HG02885 (cell line): ENCODE measurements around the gene S100A2.
"Not testable (repeated sequence)": the region's sequence is repeated elsewhere in the genome, so short reads cannot be mapped to it uniquely, and the experiment has no call there.

ENCODE experiments used
- ATAC-seq: cut with Tn5 transposase; IDR thresholded peaks from one replicate; pipeline ENCODE4 v1.9.1; 2021; ENCODE audit warnings: mild to moderate bottlenecking; ENCODE audit not compliant: unreplicated experiment, poor library complexity

Gene S100A2

GRCh38 chr1:153592748-153593147 lies 27.1 kb upstream of the S100A2 start:
- ATAC-seq, result no peak

- ATAC-seq, result no peak
Observed at GRCh38 chr1:153588482-153588881, 22.8 kb upstream of the S100A2 start.

DNA sequence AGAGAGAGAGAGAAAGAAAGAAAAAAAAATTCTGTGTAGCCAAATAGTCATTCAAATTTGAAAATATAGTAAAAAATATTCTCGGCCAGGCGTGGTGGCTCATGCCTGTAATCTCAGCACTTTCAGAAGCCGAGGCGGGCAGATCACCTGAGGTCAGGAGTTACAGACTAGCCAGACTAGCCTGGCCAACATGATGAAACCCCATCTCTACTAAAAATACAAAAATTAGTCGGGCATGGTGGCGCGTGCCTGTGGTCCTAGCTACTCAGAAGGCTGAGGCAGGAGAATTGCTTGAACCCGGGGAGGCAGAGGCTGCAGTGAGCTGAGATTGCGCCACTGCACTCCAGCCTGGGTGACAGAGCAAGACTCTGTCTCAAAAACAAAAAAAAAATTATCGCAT lies 22.4 kb upstream of the S100A2 start:
- ATAC-seq, result not testable (repeated sequence)

DNA sequence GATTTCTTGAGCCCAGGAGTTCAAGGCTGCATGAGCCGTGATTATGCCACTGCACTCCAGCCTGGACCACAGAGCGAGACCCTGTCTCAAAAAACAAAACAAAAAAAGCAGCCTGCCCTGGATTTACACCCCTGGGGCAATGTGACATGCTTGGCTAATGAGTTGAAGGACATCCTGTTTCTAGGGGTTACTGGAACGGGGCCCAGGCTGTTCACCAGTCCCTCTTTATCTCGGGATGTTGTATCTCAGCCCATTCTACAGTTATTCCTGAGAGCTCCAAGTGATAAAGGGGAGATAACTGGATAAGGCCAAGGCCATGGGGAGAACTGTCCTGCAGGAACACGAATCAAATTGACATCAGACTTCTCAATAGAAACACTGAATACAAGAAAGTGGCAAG lies 21.7 kb upstream of the S100A2 start:
- no peak for ATAC-seq

DNA sequence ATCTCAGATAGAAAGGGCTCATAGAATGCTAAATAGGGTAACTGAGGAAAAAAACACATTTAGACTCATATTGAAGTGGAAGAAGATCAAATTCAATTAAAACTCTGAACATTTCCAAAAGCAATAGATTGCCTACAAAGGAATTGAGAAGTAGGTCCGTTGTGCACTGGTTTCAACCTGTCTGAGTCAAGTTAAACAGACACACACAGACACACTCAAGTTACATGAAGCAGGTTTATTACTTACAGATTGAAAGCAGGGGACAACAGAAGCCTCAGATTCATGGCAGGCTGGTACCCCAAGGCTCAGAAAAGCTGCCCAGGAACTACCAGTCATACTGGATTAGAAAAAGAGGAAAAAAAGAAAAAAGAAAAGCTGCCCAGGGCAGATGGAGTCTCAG lies 20.7 kb upstream of the S100A2 start:
- ATAC-seq, result no peak

GRCh38 chr1:153585006-153585405 lies 19.4 kb upstream of the S100A2 start:
- ATAC-seq, result no peak

- ATAC-seq, result no peak
Observed at GRCh38 chr1:153583976-153584375, 18.3 kb upstream of the S100A2 start.

- not testable (repeated sequence) for ATAC-seq
Observed at GRCh38 chr1:153583514-153583913, 17.9 kb upstream of the S100A2 start.

- not testable (repeated sequence) for ATAC-seq
Observed at GRCh38 chr1:153582836-153583235, 17.2 kb upstream of the S100A2 start.

- ATAC-seq, result no peak
Observed at GRCh38 chr1:153578936-153579335, 13.3 kb upstream of the S100A2 start.

DNA sequence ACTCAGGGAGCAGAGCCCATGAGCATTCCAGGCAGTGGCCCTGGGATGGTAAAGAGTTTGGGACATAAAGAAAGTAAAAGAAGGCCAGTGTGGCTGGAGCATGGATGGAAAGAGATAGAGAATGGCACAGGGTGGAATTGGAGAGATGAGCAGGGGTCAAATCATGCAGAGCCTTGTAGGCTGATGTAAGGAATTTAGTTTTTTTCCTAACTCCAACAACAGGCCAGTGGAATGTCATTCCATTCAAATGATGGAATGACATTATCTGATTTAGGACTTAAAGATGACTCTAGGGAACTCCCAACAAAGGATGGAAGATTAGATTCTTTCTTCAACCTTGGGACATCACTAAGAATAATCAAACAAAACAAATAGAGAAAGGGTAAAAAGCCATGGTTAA lies 12.8 kb upstream of the S100A2 start:
- ATAC-seq, result no peak

DNA sequence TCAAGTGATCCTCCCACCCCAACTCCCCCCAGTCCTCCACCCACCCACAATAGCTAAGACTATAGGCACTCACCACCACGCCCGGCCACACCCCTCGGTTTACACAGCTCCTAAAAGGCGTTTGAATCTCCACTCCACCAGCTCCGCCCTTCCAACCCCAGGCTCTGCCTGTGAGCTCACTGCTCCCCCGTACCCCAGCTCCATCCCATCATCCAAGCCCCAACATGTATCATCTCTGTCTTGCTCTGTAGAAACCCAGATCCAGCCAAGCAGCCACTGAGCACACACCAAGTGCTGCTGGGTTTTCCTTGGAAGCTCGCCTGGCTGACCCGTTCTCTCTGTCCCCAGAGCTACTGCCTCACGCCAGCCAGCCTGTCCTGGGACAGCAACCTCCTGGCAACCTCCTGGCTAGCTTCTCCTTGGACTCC lies 12.0 kb upstream of the S100A2 start:
- no peak for ATAC-seq

- ATAC-seq, result no peak
Observed at GRCh38 chr1:153577138-153577537, 11.5 kb upstream of the S100A2 start.

DNA sequence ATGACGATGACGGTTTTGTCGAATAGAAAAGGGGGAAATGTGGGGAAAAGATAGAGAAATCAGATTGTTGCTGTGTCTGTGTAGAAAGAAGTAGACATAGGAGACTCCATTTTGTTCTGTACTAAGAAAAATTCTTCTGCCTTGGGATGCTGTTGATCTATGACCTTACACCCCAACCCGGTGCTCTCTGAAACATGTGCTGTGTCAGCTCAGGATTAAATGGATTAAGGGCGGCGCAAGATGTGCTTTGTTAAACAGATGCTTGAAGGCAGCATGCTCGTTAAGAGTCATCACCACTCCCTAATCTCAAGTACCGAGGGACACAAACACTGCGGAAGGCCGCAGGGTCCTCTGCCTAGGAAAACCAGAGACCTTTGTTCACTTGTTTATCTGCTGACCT lies 9.9 kb upstream of the S100A2 start:
- ATAC-seq, result not testable (repeated sequence)

DNA sequence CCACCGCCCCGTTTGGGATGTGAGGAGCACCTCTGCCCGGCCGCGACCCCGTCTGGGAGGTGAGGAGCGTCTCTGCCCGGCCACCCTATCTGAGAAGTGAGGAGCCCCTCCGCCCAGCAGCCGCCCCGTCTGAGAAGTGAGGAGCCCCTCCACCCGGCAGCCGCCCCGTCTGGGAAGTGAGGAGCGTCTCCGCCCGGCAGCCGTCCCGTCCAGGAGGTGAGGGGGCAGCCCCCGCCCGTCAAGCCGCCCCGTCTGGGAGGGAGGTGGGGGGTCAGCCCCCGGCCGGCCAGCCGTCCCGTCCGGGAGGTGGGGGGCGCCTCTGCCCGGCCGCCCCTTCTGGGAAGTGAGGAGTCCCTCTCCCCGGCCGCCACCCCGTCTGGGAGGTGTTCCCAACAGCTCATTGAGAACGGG lies 9.4 kb upstream of the S100A2 start:
- ATAC-seq, result not testable (repeated sequence)

- no peak for ATAC-seq
Observed at GRCh38 chr1:153573351-153573750, 7.7 kb upstream of the S100A2 start.

DNA sequence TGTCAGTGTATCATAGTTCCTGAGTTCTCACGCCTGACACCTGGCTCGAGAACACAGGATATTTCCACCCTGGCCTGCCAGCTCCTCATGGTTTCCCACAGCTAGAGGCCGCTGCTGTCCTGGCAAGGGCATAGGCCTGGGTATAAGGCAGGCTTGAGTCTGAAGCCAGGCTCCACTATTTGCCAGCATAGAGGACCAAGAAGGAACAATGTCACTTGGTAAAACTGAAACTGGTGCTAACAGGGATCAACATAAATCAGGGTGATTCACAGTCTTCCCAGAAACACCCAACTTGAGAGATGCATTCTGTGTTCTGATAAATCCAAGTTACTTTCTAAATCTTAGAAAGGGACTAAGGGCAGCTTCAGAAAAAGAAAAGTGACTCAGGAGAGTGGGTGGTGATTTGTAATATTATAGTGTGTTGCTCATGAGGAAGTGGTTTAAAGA lies 6.9 kb upstream of the S100A2 start:
- ATAC-seq, result no peak

DNA sequence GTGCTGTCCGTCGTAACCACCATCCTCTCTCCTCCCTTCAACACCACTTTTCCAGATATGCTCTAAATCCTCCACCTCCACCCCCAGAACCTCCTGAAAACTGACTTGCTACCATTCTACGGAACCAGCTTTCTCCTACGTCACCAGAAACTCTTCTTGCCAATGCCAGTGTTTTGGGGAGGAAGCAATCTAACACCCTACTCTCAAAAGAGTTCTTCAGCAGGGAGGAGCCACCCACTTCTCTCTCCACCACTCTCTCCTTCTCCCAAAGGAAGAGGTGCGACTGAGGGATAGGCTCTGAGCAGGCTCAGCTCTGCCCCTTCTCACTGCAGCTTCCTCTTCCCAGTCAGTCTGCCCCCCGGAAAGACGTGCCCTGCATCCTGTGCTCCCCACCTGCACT lies 6.1 kb upstream of the S100A2 start:
- no peak for ATAC-seq

GRCh38 chr1:153570874-153571273 lies 5.2 kb upstream of the S100A2 start:
- ATAC-seq, result no peak

DNA sequence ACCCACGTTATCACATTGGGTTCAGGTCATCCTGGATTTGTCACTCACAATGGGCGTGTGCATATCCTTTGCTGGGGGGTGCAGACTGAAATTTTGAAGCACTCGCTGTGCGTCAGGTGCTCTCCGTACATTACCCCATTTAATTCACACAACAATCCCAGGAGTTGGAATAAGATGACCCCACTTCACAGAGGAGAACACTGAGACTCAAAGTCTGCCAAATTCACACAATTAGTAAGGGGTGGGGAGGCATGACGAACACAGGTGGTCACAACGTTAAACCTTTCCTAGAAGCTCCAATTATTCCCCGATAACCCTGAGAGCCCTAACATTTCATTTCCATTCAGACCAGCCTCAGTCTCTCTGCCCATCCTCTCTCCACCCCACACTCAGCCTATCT lies 3.8 kb upstream of the S100A2 start:
- no peak for ATAC-seq

GRCh38 chr1:153568367-153569099 lies 2.9 kb upstream of the S100A2 start:
- ATAC-seq, result no peak

GRCh38 chr1:153567621-153568366 lies 2.1 kb upstream of the S100A2 start:
- ATAC-seq, result no peak
